Astrocyte (in vitro differentiated cells and primary cell): ENCODE measurements around the gene RPL39L.

Experiments used
- EZH2 ChIP-seq: IDR thresholded peaks from 2 replicates; pipeline ENCODE4 v1.6.1; 2012; ENCODE audit warnings: mild to moderate bottlenecking, low read length, inconsistent platforms; ENCODE audit not compliant: insufficient read depth
- TF ChIP-seq, protein P1 (sequence below): IDR thresholded peaks from 2 replicates; pipeline ENCODE4 v1.5.1; 2011; ENCODE audit warnings: low read depth, mild to moderate bottlenecking, inconsistent platforms, low read length, moderate library complexity; ENCODE audit not compliant: insufficient read depth

DNA sequence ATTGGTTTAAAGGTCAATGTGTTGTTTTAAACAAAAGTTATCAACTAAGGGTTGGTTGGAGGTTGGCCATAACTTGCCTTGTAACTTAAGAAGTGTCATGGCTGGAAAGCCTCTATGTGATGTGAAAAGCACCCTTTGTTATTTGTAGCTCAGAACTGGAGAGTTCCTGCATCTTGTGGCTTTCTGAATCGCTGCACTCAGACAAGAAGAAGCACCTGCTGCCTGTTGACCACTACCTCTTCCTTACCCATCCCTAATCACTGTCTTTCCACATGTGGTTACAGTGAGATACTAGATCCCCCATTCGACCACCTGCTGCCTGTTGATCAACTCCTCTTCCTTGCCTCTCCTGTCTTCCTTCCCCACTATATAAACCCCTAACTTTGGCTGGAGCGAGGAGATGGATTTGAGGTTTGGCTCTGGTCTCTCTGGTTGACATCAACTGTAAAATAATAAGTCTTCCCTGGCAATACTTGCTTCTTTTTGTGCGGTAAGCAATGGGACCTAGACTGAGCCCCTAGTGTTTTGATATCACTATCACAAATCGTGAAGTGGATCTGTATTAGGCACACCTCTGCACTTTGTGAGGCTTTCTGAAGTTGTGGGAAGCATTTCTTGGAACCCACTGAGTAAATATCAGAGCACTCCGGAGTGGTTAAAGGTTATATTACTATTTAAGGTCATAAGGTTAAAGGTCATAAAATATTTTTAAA lies 13.8 kb downstream of the RPL39L start:
- TF ChIP-seq, protein P1, sequence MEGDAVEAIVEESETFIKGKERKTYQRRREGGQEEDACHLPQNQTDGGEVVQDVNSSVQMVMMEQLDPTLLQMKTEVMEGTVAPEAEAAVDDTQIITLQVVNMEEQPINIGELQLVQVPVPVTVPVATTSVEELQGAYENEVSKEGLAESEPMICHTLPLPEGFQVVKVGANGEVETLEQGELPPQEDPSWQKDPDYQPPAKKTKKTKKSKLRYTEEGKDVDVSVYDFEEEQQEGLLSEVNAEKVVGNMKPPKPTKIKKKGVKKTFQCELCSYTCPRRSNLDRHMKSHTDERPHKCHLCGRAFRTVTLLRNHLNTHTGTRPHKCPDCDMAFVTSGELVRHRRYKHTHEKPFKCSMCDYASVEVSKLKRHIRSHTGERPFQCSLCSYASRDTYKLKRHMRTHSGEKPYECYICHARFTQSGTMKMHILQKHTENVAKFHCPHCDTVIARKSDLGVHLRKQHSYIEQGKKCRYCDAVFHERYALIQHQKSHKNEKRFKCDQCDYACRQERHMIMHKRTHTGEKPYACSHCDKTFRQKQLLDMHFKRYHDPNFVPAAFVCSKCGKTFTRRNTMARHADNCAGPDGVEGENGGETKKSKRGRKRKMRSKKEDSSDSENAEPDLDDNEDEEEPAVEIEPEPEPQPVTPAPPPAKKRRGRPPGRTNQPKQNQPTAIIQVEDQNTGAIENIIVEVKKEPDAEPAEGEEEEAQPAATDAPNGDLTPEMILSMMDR, result no peak
- no peak for TF ChIP-seq EZH2
